LNCaP clone FGC (cell line): ENCODE data around the gene KANSL1.

ENCODE experiments used
- DNase-seq: peaks from one replicate; pipeline ENCODE4 v3.0.0-alpha.2; 2011; ENCODE audit warnings: low read depth
- H3K4me3 ChIP-seq: 2 replicates; pipeline ENCODE4 v1.5.1; 2011; ENCODE audit warnings: mild to moderate bottlenecking, low read depth, low read length, control low read depth
- CTCF ChIP-seq: IDR thresholded peaks from 2 replicates; pipeline ENCODE4 v1.5.1; 2012; ENCODE audit warnings: mild to moderate bottlenecking; ENCODE audit not compliant: control insufficient read depth, insufficient read depth; ENCODE audit errors: extremely low read depth

Gene KANSL1

GRCh38 chr17:46044989-46045388 lies 148.2 kb downstream of the KANSL1 start:
- DNase-seq = no peak
- H3K4me3 ChIP-seq = no peak overlapping the region
- no peak for TF ChIP-seq CTCF

- no peak overlapping the region for H3K4me3 ChIP-seq
- peak; percentile 94 for DNase-seq
- TF ChIP-seq CTCF = peak; percentile 90
These were observed 148.8 kb downstream of the KANSL1 start for GRCh38 chr17:46044286-46044928.

- TF ChIP-seq CTCF = no peak
- DNase-seq = no peak
These were observed 149.6 kb downstream of the KANSL1 start for GRCh38 chr17:46043606-46044005.

GRCh38 chr17:46042925-46043324 lies 150.3 kb downstream of the KANSL1 start:
- TF ChIP-seq CTCF = no peak
- no peak for DNase-seq
- H3K4me3 ChIP-seq = no peak overlapping the region

More at GRCh38 chr17:46043606-46044005, 149.6 kb downstream of the KANSL1 start:
- H3K4me3 ChIP-seq = no peak overlapping the region

GRCh38 chr17:46042246-46042645 lies 151.0 kb downstream of the KANSL1 start:
- H3K4me3 ChIP-seq = no peak overlapping the region
- TF ChIP-seq CTCF = no peak
- no peak for DNase-seq

GRCh38 chr17:46039592-46040186 lies 153.5 kb downstream of the KANSL1 start:
- TF ChIP-seq CTCF = no peak
- DNase-seq = peak; percentile 17
- H3K4me3 ChIP-seq = no peak overlapping the region

GRCh38 chr17:46038937-46039336 lies 154.3 kb downstream of the KANSL1 start:
- DNase-seq = no peak
- TF ChIP-seq CTCF = no peak
- no peak overlapping the region for H3K4me3 ChIP-seq
